ENCODE results near the gene WWOX. TPM values are rescaled to one million over a fixed set of nuclear protein-coding genes. Genes with fewer than 3 reads are reported as not detected.

WWOX gene
- polyA plus RNA-seq, 1 donor from 2014 or later, result 25.6 TPM

DNA sequence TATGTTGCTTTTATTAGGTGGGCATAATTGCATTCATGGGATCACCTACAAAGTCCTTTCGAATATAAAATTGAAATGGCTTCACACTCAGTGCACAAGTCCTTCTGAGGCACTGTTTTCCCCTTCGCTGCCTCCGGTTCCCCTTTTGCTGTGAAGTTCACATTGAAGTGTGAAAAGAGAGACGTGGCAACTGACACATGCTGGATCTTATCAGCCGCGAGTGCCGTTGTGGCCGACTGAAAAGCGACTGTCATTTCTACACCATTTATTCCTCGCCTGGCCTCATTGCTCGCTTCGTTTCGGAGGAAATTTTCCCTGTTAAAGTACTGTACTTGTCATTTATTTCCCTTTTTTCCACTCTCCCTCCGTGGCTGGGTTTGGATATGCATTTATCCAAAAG, 1077.6 kb downstream of the WWOX start:
- no peaks in the 10 kb centered on the region for H3K27me3 ChIP-seq (ENCODE audit: insufficient read depth, low read depth, low read length)
- no peaks in the 10 kb centered on the region for H3F3A ChIP-seq (ENCODE audit: insufficient read depth, low read length, poor library complexity, severe bottlenecking)
- TF ChIP-seq SMC3 (conservative IDR thresholded peaks at IDR 0.05; ENCODE audit: poor library complexity) (no peak), TAF1 (IDR thresholded peaks at IDR 0.05; ENCODE audit: low read depth) (no peak), POLR2AphosphoS5 (IDR thresholded peaks at IDR 0.05) (no peak), EP300 (conservative IDR thresholded peaks at IDR 0.05; ENCODE audit: poor library complexity, severe bottlenecking) (no peak)
- no peaks in the 10 kb centered on the region for H4K20me1 ChIP-seq (ENCODE audit: insufficient read depth)
- H3K9me2 ChIP-seq (ENCODE audit: insufficient read depth, low read length), result no peaks in the 10 kb centered on the region
- H3K9ac ChIP-seq (ENCODE audit: low read length), result no peak overlapping the region
- H3K27ac ChIP-seq (ENCODE audit: low read length), result no peak overlapping the region
- no peaks in the 10 kb centered on the region for H3K36me3 ChIP-seq (ENCODE audit: insufficient read depth, low read length)
- no peak overlapping the region for H3K4me3 ChIP-seq (ENCODE audit: low read length)
- no peak overlapping the region for H2AFZ ChIP-seq (ENCODE audit: low read depth, low read length)
- H3K4me2 ChIP-seq (ENCODE audit: low read length), result no peak overlapping the region
- no peaks in the 10 kb centered on the region for H3K79me2 ChIP-seq (replicated peaks; ENCODE audit: insufficient read depth, low read length)
- H3K9me3 ChIP-seq (ENCODE audit: low read length), result peaks cover 3% of the 10 kb centered on the region

DNA sequence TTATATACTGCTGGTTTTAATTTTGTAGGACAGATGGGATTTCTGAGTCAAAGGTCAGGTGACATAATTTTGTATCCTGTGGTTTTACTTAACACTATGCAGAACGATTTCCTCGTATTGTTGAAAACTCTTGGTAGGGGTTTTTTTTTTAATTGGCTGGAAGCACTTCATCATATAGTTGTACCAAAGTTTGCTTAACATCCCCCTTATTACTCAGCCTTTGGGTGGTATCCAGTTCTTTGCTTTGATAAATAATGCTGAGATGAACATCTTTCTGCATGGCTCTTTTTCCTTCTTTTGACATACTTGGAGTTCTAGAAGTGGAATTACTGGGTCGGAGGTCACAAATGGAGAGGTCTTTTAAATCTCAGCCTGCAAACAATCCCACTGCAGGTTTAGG, 1082.0 kb downstream of the WWOX start:
- no peak overlapping the region for H2AFZ ChIP-seq (ENCODE audit: low read depth, low read length)
- TF ChIP-seq REST (IDR thresholded peaks at IDR 0.05; ENCODE audit: borderline replicate concordance), result no peak
- no peak for TF ChIP-seq POLR2AphosphoS5 (IDR thresholded peaks at IDR 0.05)
- TF ChIP-seq MXI1 (conservative IDR thresholded peaks at IDR 0.05; ENCODE audit: poor library complexity, severe bottlenecking), result no peak
- TF ChIP-seq EZH2 (IDR thresholded peaks at IDR 0.05; ENCODE audit: borderline replicate concordance, insufficient read depth, low read length, poor library complexity, severe bottlenecking), result no peak
- TF ChIP-seq EP300 (conservative IDR thresholded peaks at IDR 0.05; ENCODE audit: poor library complexity, severe bottlenecking), result no peak
- no peak for TF ChIP-seq RAD21 (conservative IDR thresholded peaks at IDR 0.05)
- TF ChIP-seq TAF1 (IDR thresholded peaks at IDR 0.05; ENCODE audit: low read depth), result no peak
- TF ChIP-seq SMC3 (conservative IDR thresholded peaks at IDR 0.05; ENCODE audit: poor library complexity), result no peak
- TF ChIP-seq CTCF (IDR thresholded peaks at IDR 0.05; ENCODE audit: poor library complexity, severe bottlenecking), result no peak
- H3K36me3 ChIP-seq (ENCODE audit: insufficient read depth, low read length), result no peaks in the 10 kb centered on the region

More for the DNA sequence above, 1082.0 kb downstream of the WWOX start:
- Histone ChIP-seq H3K79me2 (replicated peaks; ENCODE audit: insufficient read depth, low read length) (no peaks in the 10 kb centered on the region), H3K9me3 (ENCODE audit: low read length) (peaks cover 3% of the 10 kb centered on the region), H3K4me3 (ENCODE audit: low read length) (no peak overlapping the region), H4K20me1 (ENCODE audit: insufficient read depth) (no peaks in the 10 kb centered on the region), H3K27ac (ENCODE audit: low read length) (no peak overlapping the region), H3K4me2 (ENCODE audit: low read length) (no peak overlapping the region), H3K9ac (ENCODE audit: low read length) (no peak overlapping the region), H3F3A (ENCODE audit: insufficient read depth, low read length, poor library complexity, severe bottlenecking) (no peaks in the 10 kb centered on the region), H3K9me2 (ENCODE audit: insufficient read depth, low read length) (no peaks in the 10 kb centered on the region), H3K27me3 (ENCODE audit: insufficient read depth, low read depth, low read length) (no peaks in the 10 kb centered on the region)

Measured in neural cell (in vitro differentiated cells).